GM19468 (cell line): ENCODE data around the gene HUWE1.
A peak's percentile ranks its signal among the peaks of the same experiment; 100 is the strongest.
"Not testable (repeated sequence)": the region's sequence is repeated elsewhere in the genome, so short reads cannot be mapped to it uniquely, and the experiment has no call there.

Experiments used
- ATAC-seq: cut with Tn5 transposase; IDR thresholded peaks from one replicate; pipeline ENCODE4 v1.9.1; 2021; ENCODE audit warnings: mild to moderate bottlenecking, moderate library complexity, moderate number of reproducible peaks; ENCODE audit not compliant: unreplicated experiment; ENCODE audit errors: extremely low read depth

HUWE1 gene, protein sequence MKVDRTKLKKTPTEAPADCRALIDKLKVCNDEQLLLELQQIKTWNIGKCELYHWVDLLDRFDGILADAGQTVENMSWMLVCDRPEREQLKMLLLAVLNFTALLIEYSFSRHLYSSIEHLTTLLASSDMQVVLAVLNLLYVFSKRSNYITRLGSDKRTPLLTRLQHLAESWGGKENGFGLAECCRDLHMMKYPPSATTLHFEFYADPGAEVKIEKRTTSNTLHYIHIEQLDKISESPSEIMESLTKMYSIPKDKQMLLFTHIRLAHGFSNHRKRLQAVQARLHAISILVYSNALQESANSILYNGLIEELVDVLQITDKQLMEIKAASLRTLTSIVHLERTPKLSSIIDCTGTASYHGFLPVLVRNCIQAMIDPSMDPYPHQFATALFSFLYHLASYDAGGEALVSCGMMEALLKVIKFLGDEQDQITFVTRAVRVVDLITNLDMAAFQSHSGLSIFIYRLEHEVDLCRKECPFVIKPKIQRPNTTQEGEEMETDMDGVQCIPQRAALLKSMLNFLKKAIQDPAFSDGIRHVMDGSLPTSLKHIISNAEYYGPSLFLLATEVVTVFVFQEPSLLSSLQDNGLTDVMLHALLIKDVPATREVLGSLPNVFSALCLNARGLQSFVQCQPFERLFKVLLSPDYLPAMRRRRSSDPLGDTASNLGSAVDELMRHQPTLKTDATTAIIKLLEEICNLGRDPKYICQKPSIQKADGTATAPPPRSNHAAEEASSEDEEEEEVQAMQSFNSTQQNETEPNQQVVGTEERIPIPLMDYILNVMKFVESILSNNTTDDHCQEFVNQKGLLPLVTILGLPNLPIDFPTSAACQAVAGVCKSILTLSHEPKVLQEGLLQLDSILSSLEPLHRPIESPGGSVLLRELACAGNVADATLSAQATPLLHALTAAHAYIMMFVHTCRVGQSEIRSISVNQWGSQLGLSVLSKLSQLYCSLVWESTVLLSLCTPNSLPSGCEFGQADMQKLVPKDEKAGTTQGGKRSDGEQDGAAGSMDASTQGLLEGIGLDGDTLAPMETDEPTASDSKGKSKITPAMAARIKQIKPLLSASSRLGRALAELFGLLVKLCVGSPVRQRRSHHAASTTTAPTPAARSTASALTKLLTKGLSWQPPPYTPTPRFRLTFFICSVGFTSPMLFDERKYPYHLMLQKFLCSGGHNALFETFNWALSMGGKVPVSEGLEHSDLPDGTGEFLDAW (N-terminal part only)

GRCh38 chrX:53686151-53686885, at the start of gene HUWE1:
TSS of gene HUWE1 (minus strand) at chrX:53686719. CDS start at chrX:53654107, 32,612 bp downstream.
- ATAC-seq, result peak; percentile 8

DNA sequence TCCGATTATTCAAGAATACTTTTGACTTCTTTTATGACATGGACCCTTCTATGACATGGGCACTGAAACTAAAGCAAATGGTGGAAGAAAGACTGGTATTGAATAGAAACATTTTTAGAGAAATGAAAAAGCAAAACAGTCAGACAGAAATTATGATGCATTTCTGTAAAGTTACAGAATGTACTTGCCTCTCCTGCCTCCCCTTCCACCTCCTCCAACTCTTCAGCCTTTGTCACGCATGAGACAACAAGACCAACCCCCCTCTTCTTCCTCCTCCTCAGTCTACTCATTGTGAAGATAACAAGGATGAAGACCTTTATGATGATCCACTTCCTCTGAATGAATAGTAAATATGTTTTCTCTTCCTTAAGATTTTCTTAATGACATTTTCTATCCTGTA, 46.3 kb upstream of the HUWE1 start:
- no peak for ATAC-seq

DNA sequence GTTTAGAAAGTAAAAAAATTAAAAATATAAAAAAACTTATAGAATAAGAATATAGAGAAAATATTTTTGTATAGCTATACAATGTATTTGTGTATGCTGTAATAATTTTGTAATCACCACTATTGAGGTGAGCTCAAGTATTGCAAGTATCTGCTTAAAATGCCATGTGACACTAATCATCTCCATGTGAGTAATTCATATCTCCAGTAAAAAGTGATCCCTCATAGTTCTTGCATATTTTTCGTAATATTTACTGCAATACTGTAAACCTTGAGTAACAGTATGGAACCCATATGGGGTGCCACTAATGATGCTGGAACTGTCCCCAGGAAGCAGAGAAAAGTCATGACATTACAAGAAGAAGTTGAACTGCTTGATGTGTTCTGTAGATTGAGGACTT, 43.2 kb upstream of the HUWE1 start:
- ATAC-seq, result no peak

GRCh38 chrX:53728506-53728905, 42.0 kb upstream of the HUWE1 start:
- ATAC-seq, result no peak

- ATAC-seq, result no peak
Observed at GRCh38 chrX:53724872-53725271, 38.4 kb upstream of the HUWE1 start.

GRCh38 chrX:53723381-53723780, 36.9 kb upstream of the HUWE1 start:
- ATAC-seq, result no peak

GRCh38 chrX:53721610-53722009, 35.1 kb upstream of the HUWE1 start:
- ATAC-seq, result not testable (repeated sequence)

- ATAC-seq, result not testable (repeated sequence)
Observed at GRCh38 chrX:53719666-53720065, 33.1 kb upstream of the HUWE1 start.

DNA sequence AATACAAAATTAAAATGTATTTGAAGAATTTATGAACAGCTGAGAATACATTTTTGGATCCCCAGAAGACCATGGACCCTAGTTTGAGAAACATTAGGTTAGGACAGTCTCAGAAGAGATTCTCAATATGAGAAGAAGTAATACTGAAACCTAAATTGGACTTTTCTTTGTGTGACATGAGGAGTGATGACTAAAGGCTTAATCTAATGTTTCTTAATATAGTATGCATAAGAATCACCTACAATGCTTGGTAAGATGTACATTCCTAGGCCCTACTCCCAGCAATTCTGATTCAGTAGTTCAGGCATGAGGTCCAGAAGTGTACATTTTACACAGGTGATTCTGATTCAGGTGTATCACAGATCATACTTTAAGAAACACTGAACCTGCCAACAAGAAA, 31.6 kb upstream of the HUWE1 start:
- no peak for ATAC-seq

DNA sequence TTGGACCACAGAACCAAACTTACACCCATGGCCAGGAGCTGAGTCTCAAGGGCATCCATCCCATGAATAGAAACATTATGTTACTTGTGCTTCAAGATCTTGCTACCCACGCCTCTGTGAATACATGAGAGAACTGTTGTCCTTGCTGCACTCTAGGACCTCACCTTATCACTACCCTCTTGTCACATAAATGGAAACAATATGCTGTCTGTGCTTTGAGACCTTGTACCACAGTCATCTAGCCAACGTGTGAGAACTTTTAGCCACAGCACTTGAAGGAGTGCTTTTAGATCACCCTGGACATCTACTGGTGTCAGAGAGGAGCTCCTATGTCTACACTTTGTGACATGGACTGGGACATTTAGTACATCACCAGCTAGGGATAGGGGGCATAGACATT, 30.7 kb upstream of the HUWE1 start:
- no peak for ATAC-seq

- ATAC-seq, result peak; percentile 22
Observed at GRCh38 chrX:53716328-53717088, 30.0 kb upstream of the HUWE1 start.

- ATAC-seq, result no peak
Observed at GRCh38 chrX:53715346-53715924, 28.9 kb upstream of the HUWE1 start.

DNA sequence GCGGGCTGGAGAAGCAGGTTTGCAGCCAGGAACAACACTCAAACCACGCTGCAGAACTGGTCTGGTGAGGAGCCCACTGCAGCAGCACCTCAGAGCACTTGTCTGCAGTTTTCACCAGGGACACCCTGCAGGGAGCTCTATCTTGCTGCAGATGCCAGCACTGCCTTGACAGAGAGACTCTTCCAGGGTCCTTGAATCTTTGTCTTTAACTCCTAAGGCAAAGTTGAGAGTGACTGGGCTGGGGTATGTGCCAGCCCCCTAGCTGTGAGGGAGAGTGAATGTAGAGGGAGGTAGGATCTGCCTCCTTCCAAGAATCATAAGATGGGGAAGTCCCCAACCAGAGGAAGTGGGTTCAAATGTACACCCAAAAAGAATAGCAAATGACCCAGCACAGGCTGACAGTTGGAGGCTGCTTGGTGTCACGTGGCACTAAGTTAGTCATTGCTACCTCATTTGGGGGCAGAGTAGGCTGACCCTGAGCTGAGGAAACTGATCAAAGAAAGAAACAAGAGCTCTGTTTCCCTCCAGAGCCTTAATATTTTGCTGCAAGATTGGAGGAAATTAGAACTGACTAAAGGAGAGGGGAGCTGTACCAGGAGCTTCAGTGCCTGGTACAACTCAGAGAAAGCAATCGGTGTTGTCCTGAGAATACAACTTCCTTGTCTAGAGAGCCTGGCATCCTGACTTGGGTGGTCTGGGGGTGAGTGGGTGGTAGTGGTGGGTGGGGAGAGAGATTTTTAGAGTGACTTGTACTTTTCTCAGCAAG, 28.2 kb upstream of the HUWE1 start:
- peak; percentile 30 for ATAC-seq

- ATAC-seq, result no peak
Observed at GRCh38 chrX:53713987-53714579, 27.6 kb upstream of the HUWE1 start.

GRCh38 chrX:53711436-53711835, 24.9 kb upstream of the HUWE1 start:
- no peak for ATAC-seq

DNA sequence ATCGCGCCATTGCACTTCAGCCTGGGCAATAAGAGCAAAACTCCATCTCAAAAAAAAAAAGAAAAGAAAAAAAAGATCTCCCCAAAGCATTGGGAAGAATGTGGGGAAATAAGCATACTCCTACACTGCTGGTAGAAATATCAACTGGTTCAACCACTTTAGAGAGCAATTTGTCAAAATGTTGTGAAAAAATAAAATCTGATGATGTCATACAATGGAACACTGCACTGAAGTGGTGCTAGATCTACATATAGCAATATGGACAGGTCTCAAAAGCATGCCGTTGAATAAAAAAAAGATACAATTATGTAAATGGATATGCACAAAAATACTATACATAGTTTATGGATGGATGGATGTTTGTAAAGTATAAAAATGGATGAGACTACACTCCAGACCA, 18.3 kb upstream of the HUWE1 start:
- no peak for ATAC-seq

GRCh38 chrX:53704294-53704693, 17.8 kb upstream of the HUWE1 start:
- ATAC-seq, result no peak
